Activated naive CD4-positive, alpha-beta T cell treated with anti-CD3 and anti-CD28 coated beads, Interleukin-2, amount 50 U/mL, for 24 hours (primary cell): ENCODE measurements around the gene TREH.

Source experiments
- H3K27ac Mint-ChIP-seq: one replicate; pipeline ENCODE4 v1.8.0; 2021; ENCODE audit warnings: mild to moderate bottlenecking, mixed read lengths
- H3K27me3 Mint-ChIP-seq: one replicate; pipeline ENCODE4 v1.8.0; 2021; ENCODE audit warnings: mixed read lengths
- H3K36me3 Mint-ChIP-seq: one replicate; pipeline ENCODE4 v1.8.0; 2021; ENCODE audit warnings: mixed read lengths
- H3K4me1 Mint-ChIP-seq: one replicate; pipeline ENCODE4 v1.8.0; 2021; ENCODE audit warnings: mixed read lengths
- H3K4me3 Mint-ChIP-seq: one replicate; pipeline ENCODE4 v1.8.0; 2021; ENCODE audit warnings: mild to moderate bottlenecking, mixed read lengths
- H3K9me3 Mint-ChIP-seq: one replicate; pipeline ENCODE4 v1.8.0; 2021; ENCODE audit warnings: mixed read lengths

TREH gene

DNA sequence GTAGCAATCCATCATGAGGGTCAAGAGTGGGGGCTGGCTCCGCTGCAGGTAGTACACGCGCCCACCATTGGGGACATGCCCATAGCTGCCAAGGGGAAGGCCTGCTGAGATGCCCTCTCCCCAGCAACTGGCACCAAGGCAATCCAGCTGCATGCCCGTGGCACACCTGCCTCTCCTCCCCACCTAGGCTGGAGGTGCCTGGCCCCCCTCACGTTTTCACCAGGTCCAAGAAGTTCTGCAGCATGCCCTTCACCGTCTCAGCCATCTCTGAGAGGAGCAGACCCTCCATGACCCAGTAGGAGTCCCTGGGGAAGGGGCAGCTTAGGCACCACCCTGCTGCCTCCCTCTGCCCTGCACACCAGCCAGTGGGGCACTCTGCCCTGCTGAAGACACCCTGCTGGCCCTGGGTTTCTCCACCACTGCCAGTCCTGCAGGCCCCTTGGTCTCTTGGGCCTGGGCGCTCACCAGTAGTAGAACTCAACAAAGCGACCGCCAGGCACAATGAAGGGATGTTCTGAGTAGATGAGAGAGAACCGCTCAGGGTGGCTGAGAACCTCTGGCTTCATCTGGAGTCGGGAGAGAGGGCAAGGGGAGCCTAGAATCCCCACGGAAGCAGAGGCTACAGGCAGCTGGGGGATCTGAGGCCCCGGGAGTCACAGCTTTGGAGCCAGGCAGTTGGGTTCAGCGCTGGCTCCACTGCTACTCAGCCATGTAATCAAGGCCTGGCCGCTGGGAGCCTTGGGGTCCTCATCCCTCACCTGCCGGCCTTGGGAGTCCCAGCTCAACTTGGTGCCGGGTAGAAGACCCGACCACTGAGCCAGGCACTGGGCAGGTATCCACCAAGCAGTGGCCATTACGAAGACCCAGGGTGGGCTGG lies 17.8 kb downstream of the TREH start:
- Mint-ChIP-seq H3K9me3 (no peaks in the 10 kb centered on the region), H3K4me3 (no peak overlapping the region), H3K4me1 (peaks cover 8% of the 10 kb centered on the region), H3K27ac (no peak overlapping the region), H3K36me3 (no peaks in the 10 kb centered on the region), H3K27me3 (no peaks in the 10 kb centered on the region)

GRCh38 chr11:118660681-118661424 lies 18.6 kb downstream of the TREH start:
- Mint-ChIP-seq H3K4me1 (no peaks in the 10 kb centered on the region), H3K4me3 (no peak overlapping the region), H3K9me3 (no peaks in the 10 kb centered on the region), H3K36me3 (no peaks in the 10 kb centered on the region), H3K27ac (no peak overlapping the region), H3K27me3 (no peaks in the 10 kb centered on the region)

- H3K27me3 Mint-ChIP-seq, result no peaks in the 10 kb centered on the region
- H3K4me3 Mint-ChIP-seq, result no peak overlapping the region
- no peaks in the 10 kb centered on the region for H3K9me3 Mint-ChIP-seq
- no peaks in the 10 kb centered on the region for H3K4me1 Mint-ChIP-seq
- H3K27ac Mint-ChIP-seq, result no peak overlapping the region
- no peaks in the 10 kb centered on the region for H3K36me3 Mint-ChIP-seq
Observed at GRCh38 chr11:118659953-118660680, 19.3 kb downstream of the TREH start.

- Mint-ChIP-seq H3K27ac (no peak overlapping the region), H3K36me3 (no peaks in the 10 kb centered on the region), H3K4me1 (no peaks in the 10 kb centered on the region), H3K4me3 (no peak overlapping the region), H3K9me3 (no peaks in the 10 kb centered on the region), H3K27me3 (no peaks in the 10 kb centered on the region)
Observed at GRCh38 chr11:118659314-118659952, 20.0 kb downstream of the TREH start.

DNA sequence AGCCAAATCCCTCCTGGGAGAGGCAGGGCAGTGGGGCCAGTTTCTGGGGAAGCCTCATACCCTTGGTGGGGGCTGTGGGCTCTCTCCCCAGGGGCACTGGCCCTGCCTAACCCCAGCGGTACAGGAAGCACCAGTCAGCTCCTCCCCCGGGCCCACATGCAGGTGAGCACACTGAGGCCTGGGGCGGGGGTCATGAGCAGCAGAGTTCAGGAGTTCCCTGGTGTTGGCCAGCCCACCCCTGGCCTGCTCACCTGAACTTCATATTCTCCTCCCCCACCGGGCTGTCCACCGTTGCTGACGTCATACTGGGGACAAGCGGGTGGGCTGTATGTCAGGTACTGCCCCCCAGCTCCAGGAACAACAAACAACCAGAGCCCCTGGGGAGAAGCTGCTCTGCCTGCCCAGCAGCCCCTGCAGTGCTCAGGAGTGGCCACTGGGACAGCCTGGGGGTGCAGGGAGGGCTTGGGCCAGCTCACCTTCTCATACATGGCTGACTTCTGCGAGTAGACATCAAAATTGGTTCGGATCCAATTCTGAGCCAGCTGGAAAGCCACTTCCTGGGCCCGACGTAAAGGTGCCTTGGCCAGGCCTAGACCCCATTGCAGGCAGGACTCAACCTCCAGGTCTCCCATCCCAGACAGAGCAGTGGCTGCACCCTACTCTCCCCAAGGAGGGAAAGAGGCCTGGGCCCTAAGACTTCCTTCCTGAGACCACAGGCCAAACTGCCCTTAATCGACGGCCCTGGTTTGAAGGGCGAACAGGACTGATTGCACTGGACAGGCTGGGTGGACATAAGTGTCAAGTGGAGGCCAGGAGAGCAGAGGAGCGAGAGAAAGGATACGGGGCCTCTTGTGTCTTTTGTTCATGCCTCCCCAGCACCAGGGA lies 20.8 kb downstream of the TREH start:
- Mint-ChIP-seq H3K9me3 (no peaks in the 10 kb centered on the region), H3K27me3 (no peaks in the 10 kb centered on the region), H3K4me3 (no peak overlapping the region), H3K4me1 (no peaks in the 10 kb centered on the region), H3K36me3 (no peaks in the 10 kb centered on the region), H3K27ac (no peak overlapping the region)

GRCh38 chr11:118657709-118658428 lies 21.6 kb downstream of the TREH start:
- no peaks in the 10 kb centered on the region for H3K9me3 Mint-ChIP-seq
- no peaks in the 10 kb centered on the region for H3K27me3 Mint-ChIP-seq
- H3K36me3 Mint-ChIP-seq, result no peaks in the 10 kb centered on the region
- H3K4me3 Mint-ChIP-seq, result no peak overlapping the region
- peaks cover 1% of the 10 kb centered on the region for H3K4me1 Mint-ChIP-seq
- H3K27ac Mint-ChIP-seq, result no peak overlapping the region

- H3K4me1 Mint-ChIP-seq, result peaks cover 8% of the 10 kb centered on the region
- H3K9me3 Mint-ChIP-seq, result no peaks in the 10 kb centered on the region
- no peak overlapping the region for H3K4me3 Mint-ChIP-seq
- no peak overlapping the region for H3K27ac Mint-ChIP-seq
- H3K36me3 Mint-ChIP-seq, result no peaks in the 10 kb centered on the region
- no peaks in the 10 kb centered on the region for H3K27me3 Mint-ChIP-seq
Observed at GRCh38 chr11:118657238-118657637, 22.2 kb downstream of the TREH start.

GRCh38 chr11:118656563-118657165 lies 22.8 kb downstream of the TREH start:
- Mint-ChIP-seq H3K27ac (no peak overlapping the region), H3K9me3 (no peaks in the 10 kb centered on the region), H3K4me1 (peaks cover 13% of the 10 kb centered on the region), H3K36me3 (no peaks in the 10 kb centered on the region), H3K27me3 (no peaks in the 10 kb centered on the region), H3K4me3 (no peak overlapping the region)

GRCh38 chr11:118655486-118656190 lies 23.8 kb downstream of the TREH start:
- Mint-ChIP-seq H3K27me3 (no peaks in the 10 kb centered on the region), H3K27ac (no peak overlapping the region), H3K36me3 (no peaks in the 10 kb centered on the region), H3K4me1 (peaks cover 14% of the 10 kb centered on the region), H3K4me3 (no peak overlapping the region), H3K9me3 (no peaks in the 10 kb centered on the region)

DNA sequence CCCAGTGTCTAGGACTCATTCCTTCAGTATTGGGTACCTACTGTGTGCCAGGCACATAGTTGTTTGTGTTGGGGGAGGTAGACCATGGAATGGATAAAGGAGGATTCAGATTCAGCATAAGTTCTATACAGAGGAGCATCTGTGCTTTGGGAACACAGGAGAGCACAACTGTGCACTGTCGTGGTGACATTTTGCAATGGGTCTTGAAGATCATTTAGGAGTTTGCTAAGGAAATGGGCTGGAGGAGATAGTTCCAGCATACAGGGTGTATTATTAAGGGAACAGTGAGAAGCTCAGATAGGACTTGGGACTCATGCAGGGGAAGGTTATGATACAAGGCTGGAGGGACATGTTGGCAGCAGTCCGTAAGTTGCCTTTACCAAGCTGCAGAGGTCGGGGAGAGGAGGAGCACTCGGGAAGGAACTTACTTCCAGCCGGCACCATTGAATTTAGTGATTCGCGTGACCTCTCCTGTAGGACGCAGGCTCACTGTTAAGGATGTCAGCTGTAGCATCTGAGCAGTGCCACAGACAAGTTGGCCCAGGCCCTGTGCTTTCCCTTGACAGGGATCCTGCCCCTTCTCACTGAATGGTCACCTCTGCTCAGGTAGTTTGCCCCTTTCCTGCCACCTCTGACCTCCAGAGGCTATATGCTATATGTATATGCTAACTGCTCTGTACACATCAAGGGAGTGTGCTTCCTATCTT lies 25.6 kb downstream of the TREH start:
- no peaks in the 10 kb centered on the region for H3K36me3 Mint-ChIP-seq
- H3K4me1 Mint-ChIP-seq, result peaks cover 14% of the 10 kb centered on the region
- no peak overlapping the region for H3K4me3 Mint-ChIP-seq
- H3K9me3 Mint-ChIP-seq, result no peaks in the 10 kb centered on the region
- H3K27ac Mint-ChIP-seq, result no peak overlapping the region
- no peaks in the 10 kb centered on the region for H3K27me3 Mint-ChIP-seq

DNA sequence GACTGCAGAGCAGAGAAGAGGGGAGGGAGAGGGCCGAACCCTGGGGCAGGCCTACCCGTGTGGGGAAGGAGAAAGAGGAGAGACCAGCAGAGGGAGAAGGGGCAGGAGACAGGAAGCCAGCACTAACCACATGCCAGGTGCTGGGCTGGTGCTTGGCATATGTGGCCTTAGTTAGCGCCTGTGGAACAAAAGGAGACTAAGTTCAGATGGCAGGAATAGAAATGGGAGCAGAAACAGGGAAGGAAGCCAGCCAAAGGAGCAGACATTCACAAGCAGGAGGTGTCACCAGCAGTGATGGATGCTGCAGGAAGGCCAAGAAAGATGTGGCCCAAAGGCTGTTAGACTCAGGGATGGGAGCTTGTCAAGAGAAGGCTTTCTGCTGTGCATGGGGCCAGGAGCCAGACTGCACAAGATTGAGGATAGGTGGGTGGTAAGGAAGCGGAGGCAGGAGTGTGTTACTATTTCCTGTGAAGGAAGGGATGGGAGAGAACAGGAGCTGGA lies 26.7 kb downstream of the TREH start:
- H3K27ac Mint-ChIP-seq, result no peak overlapping the region
- H3K4me1 Mint-ChIP-seq, result peaks cover 14% of the 10 kb centered on the region
- peaks cover 1% of the 10 kb centered on the region for H3K36me3 Mint-ChIP-seq
- no peaks in the 10 kb centered on the region for H3K27me3 Mint-ChIP-seq
- H3K4me3 Mint-ChIP-seq, result no peak overlapping the region
- no peaks in the 10 kb centered on the region for H3K9me3 Mint-ChIP-seq

- Mint-ChIP-seq H3K4me3 (no peak overlapping the region), H3K27ac (no peak overlapping the region), H3K9me3 (no peaks in the 10 kb centered on the region), H3K4me1 (peaks cover 14% of the 10 kb centered on the region), H3K36me3 (peaks cover 1% of the 10 kb centered on the region), H3K27me3 (no peaks in the 10 kb centered on the region)
Observed at GRCh38 chr11:118651820-118652219, 27.6 kb downstream of the TREH start.

DNA sequence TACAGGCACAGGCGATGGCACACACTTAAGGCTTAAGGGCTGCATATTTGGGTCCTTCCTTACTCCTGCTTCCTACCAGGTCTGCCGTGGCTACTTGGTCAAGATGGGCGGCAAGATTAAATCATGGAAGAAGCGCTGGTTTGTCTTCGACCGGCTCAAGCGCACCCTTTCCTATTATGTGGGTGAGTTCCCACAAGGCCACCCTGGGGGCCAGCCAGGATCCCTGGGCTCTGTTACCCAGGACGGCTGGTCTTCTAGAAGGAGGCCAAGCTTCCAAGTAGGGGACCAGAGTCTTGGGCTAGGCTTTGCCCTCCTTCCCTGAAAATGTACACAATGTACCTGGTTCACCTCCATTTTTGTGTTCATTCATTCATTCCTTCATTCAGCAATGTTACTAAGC lies 29.1 kb downstream of the TREH start:
- Mint-ChIP-seq H3K27me3 (no peaks in the 10 kb centered on the region), H3K4me3 (no peak overlapping the region), H3K36me3 (peaks cover 3% of the 10 kb centered on the region), H3K27ac (no peak overlapping the region), H3K4me1 (peaks cover 14% of the 10 kb centered on the region), H3K9me3 (no peaks in the 10 kb centered on the region)
